ENCODE data around the gene GZMM. TPM values are rescaled to one million over a fixed set of nuclear protein-coding genes. Genes with fewer than 3 reads are reported as not detected.

GZMM gene
- total RNA-seq, 1 donor from 2014 or later: not detected

DNA sequence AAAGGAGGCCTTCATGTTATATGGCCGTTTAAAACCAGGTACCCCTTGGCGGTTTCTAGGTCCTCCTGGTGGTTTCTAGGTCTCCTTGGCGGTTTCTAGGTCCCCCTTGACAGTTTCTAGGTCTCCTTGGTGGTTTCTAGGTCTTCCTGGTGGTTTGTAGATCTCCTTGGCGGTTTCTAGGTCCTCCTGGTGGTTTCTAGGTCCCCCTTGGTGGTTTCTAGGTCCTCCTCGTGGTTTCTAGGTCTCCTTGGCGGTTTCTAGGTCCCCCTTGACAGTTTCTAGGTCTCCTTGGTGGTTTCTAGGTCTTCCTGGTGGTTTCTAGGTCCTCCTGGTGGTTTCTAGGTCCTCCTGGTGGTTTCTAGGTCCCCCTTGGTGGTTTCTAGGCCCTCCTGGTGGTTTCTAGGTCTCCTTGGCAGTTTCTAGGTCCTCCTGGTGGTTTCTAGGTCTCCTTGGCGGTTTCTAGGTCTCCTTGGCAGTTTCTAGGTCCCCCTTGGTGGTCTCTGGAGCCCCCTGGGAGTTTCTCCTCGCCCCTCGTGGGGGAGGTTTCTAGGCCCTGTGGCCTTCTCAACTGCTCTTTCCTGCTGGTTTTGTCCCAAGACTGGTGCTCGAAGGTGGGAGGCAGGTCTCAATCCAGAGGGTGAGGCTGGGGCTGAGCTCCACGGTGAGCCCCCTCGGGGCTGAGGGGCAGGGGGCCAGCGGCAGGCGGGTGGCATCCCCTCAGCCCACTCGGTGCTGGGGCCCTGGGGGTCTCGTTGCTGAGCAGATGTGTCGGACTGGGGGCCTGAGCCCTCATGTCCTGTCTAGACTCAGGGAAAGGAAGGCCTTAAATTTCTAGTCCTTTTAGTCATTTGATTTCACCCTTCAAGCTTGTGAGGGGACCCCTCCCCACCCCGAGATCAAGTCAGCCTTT, 53.8 kb downstream of the GZMM start:
- no peak for DNase-seq (ENCODE audit: extremely low spot score, unreplicated experiment)
- H3K36me3 Mint-ChIP-seq (ENCODE audit: unreplicated experiment): peaks cover 2% of the 10 kb centered on the region
- H3K27ac Mint-ChIP-seq (ENCODE audit: unreplicated experiment): no peak overlapping the region
- TF ChIP-seq CTCF (IDR thresholded peaks at IDR 0.05): no peak
- no peak overlapping the region for H3K4me3 Mint-ChIP-seq (ENCODE audit: unreplicated experiment)
- H3K4me1 Mint-ChIP-seq (ENCODE audit: unreplicated experiment): no peaks in the 10 kb centered on the region
- no peaks in the 10 kb centered on the region for H3K27me3 Mint-ChIP-seq (ENCODE audit: unreplicated experiment)
- no peaks in the 10 kb centered on the region for H3K9me3 Mint-ChIP-seq (ENCODE audit: unreplicated experiment)

Other genes with a start within 250 kb of the GZMM start
- gene MIER2, start 199.3 kb upstream of the GZMM start, total RNA-seq: 31.6 and 35.9 TPM in 2 replicates
- 0.97 and 1.2 TPM in 2 replicates for gene C2CD4C, start 134.9 kb upstream of the GZMM start, total RNA-seq
- gene SHC2, start 83.0 kb upstream of the GZMM start, total RNA-seq: 61.2 and 61.7 TPM in 2 replicates
- gene MADCAM1, start 47.6 kb upstream of the GZMM start, total RNA-seq: 1.1 and 1.3 TPM in 2 replicates
- gene TPGS1, start 36.6 kb upstream of the GZMM start, total RNA-seq: 24.3 and 25.4 TPM in 2 replicates
- gene CDC34, start 12.3 kb upstream of the GZMM start, total RNA-seq: 65.3 and 69.0 TPM in 2 replicates
- 816 and 859 TPM in 2 replicates for gene BSG, start 28.5 kb downstream of the GZMM start, total RNA-seq
- gene HCN2, start 45.8 kb downstream of the GZMM start, total RNA-seq: 27.2 and 28.3 TPM in 2 replicates
- gene POLRMT, start 89.5 kb downstream of the GZMM start, total RNA-seq: 44.6 and 47.6 TPM in 2 replicates
- gene FGF22, start 95.8 kb downstream of the GZMM start, total RNA-seq: 0.81 TPM in 1 of 2 replicates, not detected in the other
- 37.3 and 40.8 TPM in 2 replicates for gene RNF126, start 119.2 kb downstream of the GZMM start, total RNA-seq
- 109 and 111 TPM in 2 replicates for gene FSTL3, start 132.3 kb downstream of the GZMM start, total RNA-seq
- not detected in 2 replicates for gene PRSS57, start 151.4 kb downstream of the GZMM start, total RNA-seq
- 236 and 251 TPM in 2 replicates for gene PALM, start 164.9 kb downstream of the GZMM start, total RNA-seq
- 1.1 and 1.3 TPM in 2 replicates for gene MISP, start 207.1 kb downstream of the GZMM start, total RNA-seq